ENCODE measurements around the gene ATP6V0E1.
"Not testable (repeated sequence)": the region's sequence is repeated elsewhere in the genome, so short reads cannot be mapped to it uniquely, and the experiment has no call there.

The ATP6V0E1 gene

DNA sequence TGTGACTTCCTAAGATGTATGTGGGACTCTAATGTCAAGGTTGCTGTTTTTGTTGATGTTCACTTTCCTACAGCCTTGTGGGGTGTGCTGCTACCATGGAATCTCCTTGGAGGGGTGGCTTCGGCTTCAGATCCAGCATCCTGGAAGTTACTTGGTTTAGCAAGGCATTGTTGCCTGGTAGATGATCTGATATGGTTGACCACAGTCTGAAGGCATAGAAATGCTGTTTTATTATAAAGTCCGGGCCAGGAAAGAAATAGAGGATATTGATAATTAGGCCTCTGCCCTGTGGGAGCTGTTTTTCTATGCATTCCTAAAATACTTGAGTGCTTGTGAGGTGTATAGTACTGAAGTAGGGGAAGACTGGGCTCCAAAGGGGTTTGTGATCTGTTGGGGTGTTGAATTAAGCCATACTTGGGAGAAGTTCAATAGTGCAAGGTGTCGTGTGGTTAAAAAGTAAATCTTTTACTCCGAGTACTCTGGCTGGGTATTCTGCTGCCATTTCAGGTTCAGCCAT is 45.3 kb downstream of the ATP6V0E1 start:
- no peak for DNase-seq (ENCODE audit: extremely low spot score, insufficient read length, low read depth)

GRCh38 chr5:173029499-173029921 is 45.9 kb downstream of the ATP6V0E1 start:
- no peak for FAIRE-seq
- no peak for DNase-seq (ENCODE audit: extremely low spot score, insufficient read length, low read depth)

More for the DNA sequence above, 45.3 kb downstream of the ATP6V0E1 start:
- FAIRE-seq = no peak

DNA sequence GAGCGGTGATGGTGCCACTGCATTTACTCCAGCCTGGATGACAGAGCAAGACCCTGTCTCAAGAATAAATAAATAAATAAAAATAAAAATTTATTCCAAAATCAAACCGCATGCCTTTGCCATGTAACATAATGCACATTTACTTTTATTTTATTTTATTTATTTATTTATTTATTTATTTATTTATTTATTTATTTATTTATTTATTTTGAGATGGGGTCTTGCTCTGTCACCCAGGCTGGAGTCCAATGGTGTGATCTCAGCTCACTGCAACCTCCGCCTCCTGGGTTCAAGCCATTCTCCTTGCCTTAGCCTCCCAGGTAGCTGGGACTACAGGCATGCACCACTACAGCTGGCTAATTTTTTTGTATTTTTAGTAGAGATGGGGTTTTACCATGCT is 48.5 kb downstream of the ATP6V0E1 start:
- not testable (repeated sequence) for FAIRE-seq; DNase-seq (ENCODE audit: extremely low spot score, insufficient read length, low read depth)

GRCh38 chr5:173032730-173033129 is 49.2 kb downstream of the ATP6V0E1 start:
- DNase-seq (ENCODE audit: extremely low spot score, insufficient read length, low read depth) (no peak), FAIRE-seq (no peak)

DNA sequence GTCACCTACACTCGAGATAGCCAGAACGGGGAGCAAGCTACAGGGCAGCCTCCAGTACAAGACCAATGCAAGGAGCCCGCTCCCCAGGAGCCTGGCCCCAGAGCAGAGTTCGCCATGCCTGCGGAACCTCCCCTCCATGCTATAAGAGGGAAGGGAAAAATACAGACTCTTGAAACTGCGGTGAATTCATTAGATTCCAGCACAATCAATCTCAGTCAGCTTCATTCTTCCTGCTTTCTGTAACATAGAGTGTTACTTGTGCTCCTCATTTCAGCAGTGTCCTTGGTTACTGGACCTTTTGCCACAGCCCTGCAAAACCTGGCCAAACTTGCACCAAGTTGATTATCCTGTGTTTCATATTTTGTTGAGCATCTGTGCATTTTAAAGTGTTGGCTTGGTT is 50.4 kb downstream of the ATP6V0E1 start:
- no peak for FAIRE-seq
- DNase-seq (ENCODE audit: extremely low spot score, insufficient read length, low read depth) = no peak

- DNase-seq (ENCODE audit: extremely low spot score, insufficient read length, low read depth) (peak; percentile 43), FAIRE-seq (no peak)
Observed at GRCh38 chr5:173035904-173036707, 52.5 kb downstream of the ATP6V0E1 start.

DNA sequence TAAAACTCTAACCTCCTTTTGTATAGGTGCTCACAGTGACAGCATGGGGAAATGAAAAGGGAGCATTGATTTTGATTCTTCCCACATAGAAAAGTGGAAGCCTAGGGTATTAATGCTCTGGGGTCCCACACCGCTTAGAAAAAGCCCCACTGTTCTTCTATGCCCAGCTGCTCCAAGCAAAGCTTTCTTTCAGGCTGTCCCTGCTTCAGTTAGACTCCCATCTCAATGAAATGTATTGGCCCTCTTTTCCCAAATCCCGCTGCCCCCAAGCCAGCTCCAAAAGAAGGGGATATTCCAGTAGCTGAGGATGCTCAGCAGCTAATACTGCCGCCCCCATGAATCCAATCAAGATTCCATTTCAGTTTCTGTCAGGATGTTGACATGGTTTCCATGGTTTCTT is 55.6 kb downstream of the ATP6V0E1 start:
- no peak for DNase-seq (ENCODE audit: extremely low spot score, insufficient read length, low read depth)
- FAIRE-seq = no peak

- DNase-seq (ENCODE audit: extremely low spot score, insufficient read length, low read depth) = no peak
- FAIRE-seq = no peak
Observed at GRCh38 chr5:173039964-173040363, 56.4 kb downstream of the ATP6V0E1 start.

DNA sequence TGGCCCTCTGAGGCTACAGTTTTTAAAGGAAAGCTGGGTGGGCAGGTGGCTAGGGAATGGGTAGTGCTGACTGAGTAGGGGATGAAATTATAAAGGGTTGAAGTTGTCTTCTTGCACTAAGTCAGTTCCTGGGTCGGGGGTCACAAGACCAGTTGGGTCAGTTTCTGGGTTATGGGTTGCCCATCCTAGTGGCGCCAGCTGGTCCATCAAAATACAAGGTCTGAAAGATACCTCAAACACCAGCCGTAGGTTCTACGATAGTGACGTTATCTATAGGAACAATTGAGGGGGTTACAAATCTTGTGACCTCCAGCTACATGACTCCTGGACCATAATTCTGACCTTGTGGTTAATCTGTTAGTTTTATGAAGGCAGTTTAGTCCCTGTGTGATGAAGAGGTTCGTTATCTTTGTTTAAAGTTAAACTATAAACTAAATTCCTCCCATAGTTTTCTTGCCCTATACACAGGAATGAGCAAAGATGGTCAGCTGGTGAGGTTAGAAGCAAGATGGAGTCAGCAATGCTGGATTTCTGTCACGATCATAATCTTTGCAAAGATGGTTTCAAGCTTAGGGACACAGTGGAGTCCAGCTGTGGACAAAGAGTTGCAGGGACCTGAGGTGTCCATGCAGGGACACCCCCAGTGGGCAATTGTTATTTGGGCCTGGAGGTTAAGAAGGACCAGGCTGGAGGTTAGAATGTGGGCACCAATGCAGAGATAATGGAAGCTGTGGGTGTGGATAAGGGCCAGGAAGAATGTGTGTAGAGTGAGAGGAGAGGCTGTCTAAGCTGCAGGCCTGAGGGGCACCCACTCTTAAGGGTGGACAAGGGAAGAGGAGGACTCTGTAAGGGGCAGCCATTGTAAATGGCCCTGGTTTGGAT is 58.6 kb downstream of the ATP6V0E1 start:
- DNase-seq (ENCODE audit: extremely low spot score, insufficient read length, low read depth) = no peak
- no peak for FAIRE-seq

DNA sequence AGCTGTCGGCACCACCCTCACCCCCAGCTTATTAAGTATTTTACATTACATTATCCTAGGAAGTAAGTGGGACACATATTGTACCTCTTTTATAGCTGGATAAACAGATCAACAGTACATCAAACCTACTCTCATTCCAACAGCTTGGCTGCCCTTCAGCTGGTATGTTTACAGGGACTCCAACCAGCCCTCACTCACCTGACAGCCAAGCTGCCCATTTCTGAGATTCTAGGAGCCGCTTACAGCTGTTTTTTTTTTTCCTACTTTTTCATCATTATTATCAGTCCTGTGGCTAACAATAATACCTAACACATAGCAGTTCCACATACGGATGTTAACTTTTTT is 59.2 kb downstream of the ATP6V0E1 start:
- DNase-seq (ENCODE audit: extremely low spot score, insufficient read length, low read depth) = no peak
- FAIRE-seq = no peak

- no peak for FAIRE-seq
- no peak for DNase-seq (ENCODE audit: extremely low spot score, insufficient read length, low read depth)
Observed at GRCh38 chr5:173045474-173045873, 61.9 kb downstream of the ATP6V0E1 start.

- DNase-seq (ENCODE audit: extremely low spot score, insufficient read length, low read depth); FAIRE-seq: not testable (repeated sequence)
Observed at GRCh38 chr5:173047096-173047837, 63.7 kb downstream of the ATP6V0E1 start.

DNA sequence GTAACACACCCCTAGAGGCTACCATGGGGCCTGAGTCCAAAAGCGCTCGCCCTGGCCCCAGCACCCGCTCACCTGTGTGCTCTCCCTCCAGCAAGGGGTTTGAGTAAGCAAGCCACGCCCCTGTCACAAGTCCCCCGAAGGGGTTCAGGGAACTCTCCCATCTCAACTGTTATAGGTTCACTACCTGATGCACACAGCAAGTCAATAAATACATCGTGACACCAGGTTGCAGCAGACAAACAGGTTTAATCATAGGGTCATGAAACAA is 64.2 kb downstream of the ATP6V0E1 start:
- DNase-seq (ENCODE audit: extremely low spot score, insufficient read length, low read depth) = no peak
- no peak for FAIRE-seq

GRCh38 chr5:173050791-173051190 is 67.2 kb downstream of the ATP6V0E1 start:
- DNase-seq (ENCODE audit: extremely low spot score, insufficient read length, low read depth) = no peak
- no peak for FAIRE-seq

GRCh38 chr5:173051746-173052145 is 68.2 kb downstream of the ATP6V0E1 start:
- no peak for DNase-seq (ENCODE audit: extremely low spot score, insufficient read length, low read depth)

GRCh38 chr5:173053041-173053440 is 69.5 kb downstream of the ATP6V0E1 start:
- FAIRE-seq = no peak
- no peak for DNase-seq (ENCODE audit: extremely low spot score, insufficient read length, low read depth)

More at GRCh38 chr5:173051746-173052145, 68.2 kb downstream of the ATP6V0E1 start:
- FAIRE-seq = no peak

DNA sequence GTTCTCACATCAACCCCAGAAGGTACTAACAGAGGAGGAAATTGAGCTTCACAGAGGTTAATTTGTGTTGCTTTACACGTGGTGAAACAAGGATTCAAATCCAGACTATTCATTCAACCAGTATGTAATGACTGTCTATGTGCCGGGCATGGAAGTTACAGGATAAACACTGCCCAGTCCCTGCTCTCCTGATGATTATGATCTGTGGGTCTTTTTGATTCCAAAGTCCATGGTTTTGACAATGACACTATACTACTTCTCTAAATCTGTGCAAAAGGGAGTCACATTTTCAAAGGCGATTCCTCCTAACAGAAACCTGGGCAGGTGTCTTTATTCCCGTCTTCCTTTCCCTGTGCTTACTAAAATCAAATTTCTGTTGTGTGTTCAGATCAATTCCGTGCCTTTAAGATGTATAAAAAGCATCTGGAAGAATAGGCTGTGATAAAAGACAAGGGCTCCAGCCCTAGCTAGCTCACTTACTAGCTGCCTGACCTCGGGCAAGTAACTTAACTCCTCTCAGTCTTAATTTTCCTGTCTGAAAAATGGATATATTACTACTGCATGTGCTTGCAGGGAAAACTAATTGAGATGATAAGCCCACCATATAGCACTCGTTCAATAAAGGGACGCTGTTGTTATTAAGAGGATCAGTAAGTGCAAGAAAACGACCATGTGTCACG is 71.6 kb downstream of the ATP6V0E1 start:
- FAIRE-seq = no peak
- no peak for DNase-seq (ENCODE audit: extremely low spot score, insufficient read length, low read depth)

- no peak for FAIRE-seq
- no peak for DNase-seq (ENCODE audit: extremely low spot score, insufficient read length, low read depth)
Observed at GRCh38 chr5:173055722-173055982, 72.1 kb downstream of the ATP6V0E1 start.

DNA sequence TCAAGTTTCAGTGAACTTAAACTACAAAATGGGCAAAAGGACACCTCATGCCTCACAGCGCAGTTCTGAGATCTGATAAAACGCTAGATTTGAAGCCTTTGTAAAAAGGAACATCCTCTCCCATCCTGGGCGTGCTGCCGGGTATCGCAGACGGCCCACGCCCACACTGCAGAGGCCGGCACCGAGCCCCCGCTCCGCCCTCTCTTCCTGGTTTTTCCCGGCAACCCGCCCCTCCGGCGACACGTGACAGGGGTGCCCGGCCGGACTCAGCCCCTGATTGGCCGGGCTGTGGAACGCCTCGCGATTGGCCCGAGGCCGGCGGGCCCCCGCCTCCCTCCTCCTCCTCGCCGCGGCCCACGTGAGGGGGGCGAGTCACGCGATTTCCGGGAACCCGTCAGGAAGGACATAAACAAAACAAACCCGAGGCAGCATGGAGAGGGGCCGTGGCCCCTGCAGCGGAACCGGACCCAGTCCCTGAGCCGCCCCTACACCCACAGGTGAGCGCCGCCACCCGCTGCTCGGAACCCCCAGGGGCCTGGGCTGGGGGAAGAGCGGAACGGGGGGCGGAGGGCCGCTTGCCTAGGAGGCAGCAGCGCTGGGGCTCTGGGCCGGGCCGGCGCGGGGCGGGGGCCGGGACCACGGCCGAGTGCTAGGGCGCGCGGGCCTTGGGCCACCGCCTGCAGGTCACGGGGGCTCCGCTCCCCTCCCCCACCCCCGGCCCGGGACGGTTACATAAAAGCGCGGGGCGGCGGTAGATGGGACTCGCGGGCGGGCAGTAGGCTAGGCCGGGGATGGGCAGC is 72.6 kb downstream of the ATP6V0E1 start, which contains the start of gene CREBRF:
Gene CREBRF, plus strand, starts transcription at position 370 of the 800 bp plus-strand sequence. CDS start 24,424 bp downstream, outside the sequence.
- FAIRE-seq = peak; percentile 94
- peak; percentile 93 for DNase-seq (ENCODE audit: extremely low spot score, insufficient read length, low read depth)
